GM23338 (cell line): ENCODE measurements around the gene RAD51D. TPM values are rescaled to one million over a fixed set of nuclear protein-coding genes. Genes with fewer than 3 reads are reported as not detected.

ENCODE experiments used
- ATAC-seq: fragments of 200-7000 bp; cut with Tn5 transposase; 3 replicates; pipeline ENCODE4 v1.9.1; 2020
- DNase-seq: peaks from one replicate; pipeline ENCODE4 v3.0.0-alpha.2; 2015; ENCODE audit warnings: low spot score
- H2AFZ ChIP-seq: fragments of 200-600 bp; sonication (generic); 2 replicates; pipeline ENCODE4 v1.8.0; 2016; ENCODE audit warnings: antibody characterized with exemption, mild to moderate bottlenecking, moderate library complexity
- H3F3A ChIP-seq: fragments of 200-600 bp; sonication (generic); replicated peaks from 2 replicates; pipeline ENCODE4 v1.8.0; 2017; ENCODE audit warnings: antibody characterized with exemption, mixed run types, low read depth
- H3K27ac ChIP-seq: fragments of 200-600 bp; sonication (generic); 2 replicates; pipeline ENCODE4 v1.6.1; 2016; ENCODE audit warnings: low read depth
- H3K27me3 ChIP-seq: fragments of 200-600 bp; sonication (generic); 2 replicates; pipeline ENCODE4 v1.8.0; 2016; ENCODE audit warnings: mild to moderate bottlenecking, mixed run types, moderate library complexity; ENCODE audit not compliant: insufficient read depth
- H3K36me3 ChIP-seq: fragments of 200-600 bp; sonication (generic); 2 replicates; pipeline ENCODE4 v1.8.0; 2016; ENCODE audit warnings: mild to moderate bottlenecking; ENCODE audit not compliant: insufficient read depth
- H3K4me1 ChIP-seq: fragments of 200-600 bp; sonication (generic); 2 replicates; pipeline ENCODE4 v1.8.0; 2016; ENCODE audit warnings: mild to moderate bottlenecking, moderate library complexity; ENCODE audit not compliant: insufficient read depth
- H3K4me2 ChIP-seq: fragments of 200-600 bp; sonication (generic); 2 replicates; pipeline ENCODE4 v1.7.1; 2017; ENCODE audit warnings: mixed run types
- H3K4me3 ChIP-seq: fragments of 200-600 bp; sonication (generic); 2 replicates; pipeline ENCODE4 v1.6.1; 2016; ENCODE audit warnings: mixed run types
- H3K79me2 ChIP-seq: fragments of 200-600 bp; sonication (generic); replicated peaks from 2 replicates; pipeline ENCODE4 v1.8.0; 2017; ENCODE audit warnings: mild to moderate bottlenecking; ENCODE audit not compliant: insufficient read depth
- H3K9me2 ChIP-seq: fragments of 200-600 bp; sonication (generic); 2 replicates; pipeline ENCODE4 v1.8.0; 2017; ENCODE audit not compliant: insufficient read depth
- H4K20me1 ChIP-seq: fragments of 200-600 bp; sonication (generic); replicated peaks from 2 replicates; pipeline ENCODE4 v1.8.0; 2017; ENCODE audit warnings: mild to moderate bottlenecking; ENCODE audit not compliant: insufficient read depth
- H3K27ac Mint-ChIP-seq: 2 replicates; pipeline ENCODE4 v1.8.0; 2020; ENCODE audit warnings: inconsistent platforms, mild to moderate bottlenecking, moderate library complexity, mixed read lengths
- H3K27me3 Mint-ChIP-seq: 3 replicates; pipeline ENCODE4 v1.8.0; 2022; ENCODE audit warnings: low read depth, mild to moderate bottlenecking, moderate library complexity, mixed read lengths, inconsistent platforms; ENCODE audit not compliant: insufficient read depth, poor library complexity
- H3K36me3 Mint-ChIP-seq: 3 replicates; pipeline ENCODE4 v1.8.0; 2021; ENCODE audit warnings: low read depth, mild to moderate bottlenecking, inconsistent platforms, moderate library complexity, mixed read lengths
- H3K4me1 Mint-ChIP-seq: 3 replicates; pipeline ENCODE4 v1.8.0; 2020; ENCODE audit warnings: mild to moderate bottlenecking, inconsistent platforms, mixed read lengths
- H3K4me3 Mint-ChIP-seq: 3 replicates; pipeline ENCODE4 v1.8.0; 2021; ENCODE audit warnings: moderate library complexity, mild to moderate bottlenecking, inconsistent platforms, mixed read lengths
- H3K9me3 Mint-ChIP-seq: 3 replicates; pipeline ENCODE4 v1.8.0; 2020; ENCODE audit warnings: moderate library complexity, mild to moderate bottlenecking, inconsistent platforms, mixed read lengths
- CREB1 ChIP-seq: fragments of 250-450 bp; sonication (Bioruptor Pico); IDR thresholded peaks from 2 replicates; pipeline ENCODE4 v1.5.0; 2020; ENCODE audit warnings: low read depth, mild to moderate bottlenecking, moderate library complexity
- EZH2 ChIP-seq: fragments of 200-600 bp; sonication (generic); IDR thresholded peaks from one replicate; pipeline ENCODE4 v1.8.0; 2017; ENCODE audit warnings: antibody characterized with exemption, mild to moderate bottlenecking, low read depth; ENCODE audit not compliant: unreplicated experiment
- ZNF114 ChIP-seq: fragments of 250-450 bp; sonication (Bioruptor Pico); IDR thresholded peaks from 2 replicates; pipeline ENCODE4 v1.5.0; 2020; ENCODE audit warnings: mild to moderate bottlenecking, moderate library complexity
- polyA plus RNA-seq: library from polyadenylated mRNA; unstranded; fragments of >200 nt; fragmentation: Nextera tagmentation; extraction: Ambion mirVana; gene quantifications from 2 replicates; pipeline ENCODE4 v1.2.1, GENCODE V29; 2016
- total RNA-seq: library from RNA; depleted of rRNA; stranded (reverse); fragments of >200 nt; shearing (Covaris generic); gene quantifications from 2 replicates; pipeline ENCODE4 v1.2.3, GENCODE V29; 2014
- TF ChIP-seq, protein P1 (sequence below): fragments of 250-450 bp; sonication (Bioruptor Pico); IDR thresholded peaks from 2 replicates; pipeline ENCODE4 v1.5.0; 2020; ENCODE audit warnings: mild to moderate bottlenecking, moderate library complexity

RAD51D gene
- total and polyA plus RNA-seq, 2 experiments from 2014 or later = 5.9 to 11.0 TPM

DNA sequence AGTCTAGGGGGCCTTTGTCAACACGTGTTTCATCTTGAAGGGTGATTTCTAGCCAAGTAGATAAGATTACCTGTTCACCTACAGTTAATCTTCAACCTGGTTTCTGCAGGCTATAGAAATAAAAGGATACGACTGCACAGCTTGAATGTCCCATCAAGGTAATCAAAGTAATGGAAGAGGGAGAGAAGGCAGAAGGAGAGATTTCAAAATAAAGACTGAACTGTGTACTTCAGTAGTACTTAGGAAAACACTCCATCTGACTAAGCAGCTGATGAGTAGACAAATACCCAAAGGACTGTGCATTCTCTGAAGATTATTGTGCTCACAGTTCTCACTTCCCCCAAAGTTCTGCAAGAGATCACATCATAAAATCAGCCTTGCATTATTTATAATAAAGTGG lies 50.3 kb downstream of the RAD51D start:
- Histone ChIP-seq H3K4me1 (peaks cover 16% of the 10 kb centered on the region), H3K4me2 (no peak overlapping the region), H3K9me2 (no peaks in the 10 kb centered on the region), H4K20me1 (peaks cover 6% of the 10 kb centered on the region; the same call in 1 of the 2 replicates), H3F3A (no peaks in the 10 kb centered on the region), H3K27ac (no peak overlapping the region), H3K27me3 (no peaks in the 10 kb centered on the region), H3K79me2 (peaks cover 5% of the 10 kb centered on the region; the same call in 1 of the 2 replicates), H3K36me3 (no peaks in the 10 kb centered on the region), H2AFZ (no peak overlapping the region), H3K4me3 (no peak overlapping the region)
- no peak overlapping the region for H3K4me3 Mint-ChIP-seq
- peaks cover 6% of the 10 kb centered on the region for H3K27me3 Mint-ChIP-seq
- DNase-seq = no peak
- no peak overlapping the region; the same call in 1 of the 2 replicates for H3K27ac Mint-ChIP-seq
- H3K9me3 Mint-ChIP-seq = no peaks in the 10 kb centered on the region
- peaks cover 32% of the 10 kb centered on the region for H3K4me1 Mint-ChIP-seq
- no peak for ATAC-seq
- H3K36me3 Mint-ChIP-seq = no peaks in the 10 kb centered on the region
- TF ChIP-seq EZH2 (no peak), ZNF114 (CRISPR knock-in tag) (no peak)
- TF ChIP-seq, protein P1, sequence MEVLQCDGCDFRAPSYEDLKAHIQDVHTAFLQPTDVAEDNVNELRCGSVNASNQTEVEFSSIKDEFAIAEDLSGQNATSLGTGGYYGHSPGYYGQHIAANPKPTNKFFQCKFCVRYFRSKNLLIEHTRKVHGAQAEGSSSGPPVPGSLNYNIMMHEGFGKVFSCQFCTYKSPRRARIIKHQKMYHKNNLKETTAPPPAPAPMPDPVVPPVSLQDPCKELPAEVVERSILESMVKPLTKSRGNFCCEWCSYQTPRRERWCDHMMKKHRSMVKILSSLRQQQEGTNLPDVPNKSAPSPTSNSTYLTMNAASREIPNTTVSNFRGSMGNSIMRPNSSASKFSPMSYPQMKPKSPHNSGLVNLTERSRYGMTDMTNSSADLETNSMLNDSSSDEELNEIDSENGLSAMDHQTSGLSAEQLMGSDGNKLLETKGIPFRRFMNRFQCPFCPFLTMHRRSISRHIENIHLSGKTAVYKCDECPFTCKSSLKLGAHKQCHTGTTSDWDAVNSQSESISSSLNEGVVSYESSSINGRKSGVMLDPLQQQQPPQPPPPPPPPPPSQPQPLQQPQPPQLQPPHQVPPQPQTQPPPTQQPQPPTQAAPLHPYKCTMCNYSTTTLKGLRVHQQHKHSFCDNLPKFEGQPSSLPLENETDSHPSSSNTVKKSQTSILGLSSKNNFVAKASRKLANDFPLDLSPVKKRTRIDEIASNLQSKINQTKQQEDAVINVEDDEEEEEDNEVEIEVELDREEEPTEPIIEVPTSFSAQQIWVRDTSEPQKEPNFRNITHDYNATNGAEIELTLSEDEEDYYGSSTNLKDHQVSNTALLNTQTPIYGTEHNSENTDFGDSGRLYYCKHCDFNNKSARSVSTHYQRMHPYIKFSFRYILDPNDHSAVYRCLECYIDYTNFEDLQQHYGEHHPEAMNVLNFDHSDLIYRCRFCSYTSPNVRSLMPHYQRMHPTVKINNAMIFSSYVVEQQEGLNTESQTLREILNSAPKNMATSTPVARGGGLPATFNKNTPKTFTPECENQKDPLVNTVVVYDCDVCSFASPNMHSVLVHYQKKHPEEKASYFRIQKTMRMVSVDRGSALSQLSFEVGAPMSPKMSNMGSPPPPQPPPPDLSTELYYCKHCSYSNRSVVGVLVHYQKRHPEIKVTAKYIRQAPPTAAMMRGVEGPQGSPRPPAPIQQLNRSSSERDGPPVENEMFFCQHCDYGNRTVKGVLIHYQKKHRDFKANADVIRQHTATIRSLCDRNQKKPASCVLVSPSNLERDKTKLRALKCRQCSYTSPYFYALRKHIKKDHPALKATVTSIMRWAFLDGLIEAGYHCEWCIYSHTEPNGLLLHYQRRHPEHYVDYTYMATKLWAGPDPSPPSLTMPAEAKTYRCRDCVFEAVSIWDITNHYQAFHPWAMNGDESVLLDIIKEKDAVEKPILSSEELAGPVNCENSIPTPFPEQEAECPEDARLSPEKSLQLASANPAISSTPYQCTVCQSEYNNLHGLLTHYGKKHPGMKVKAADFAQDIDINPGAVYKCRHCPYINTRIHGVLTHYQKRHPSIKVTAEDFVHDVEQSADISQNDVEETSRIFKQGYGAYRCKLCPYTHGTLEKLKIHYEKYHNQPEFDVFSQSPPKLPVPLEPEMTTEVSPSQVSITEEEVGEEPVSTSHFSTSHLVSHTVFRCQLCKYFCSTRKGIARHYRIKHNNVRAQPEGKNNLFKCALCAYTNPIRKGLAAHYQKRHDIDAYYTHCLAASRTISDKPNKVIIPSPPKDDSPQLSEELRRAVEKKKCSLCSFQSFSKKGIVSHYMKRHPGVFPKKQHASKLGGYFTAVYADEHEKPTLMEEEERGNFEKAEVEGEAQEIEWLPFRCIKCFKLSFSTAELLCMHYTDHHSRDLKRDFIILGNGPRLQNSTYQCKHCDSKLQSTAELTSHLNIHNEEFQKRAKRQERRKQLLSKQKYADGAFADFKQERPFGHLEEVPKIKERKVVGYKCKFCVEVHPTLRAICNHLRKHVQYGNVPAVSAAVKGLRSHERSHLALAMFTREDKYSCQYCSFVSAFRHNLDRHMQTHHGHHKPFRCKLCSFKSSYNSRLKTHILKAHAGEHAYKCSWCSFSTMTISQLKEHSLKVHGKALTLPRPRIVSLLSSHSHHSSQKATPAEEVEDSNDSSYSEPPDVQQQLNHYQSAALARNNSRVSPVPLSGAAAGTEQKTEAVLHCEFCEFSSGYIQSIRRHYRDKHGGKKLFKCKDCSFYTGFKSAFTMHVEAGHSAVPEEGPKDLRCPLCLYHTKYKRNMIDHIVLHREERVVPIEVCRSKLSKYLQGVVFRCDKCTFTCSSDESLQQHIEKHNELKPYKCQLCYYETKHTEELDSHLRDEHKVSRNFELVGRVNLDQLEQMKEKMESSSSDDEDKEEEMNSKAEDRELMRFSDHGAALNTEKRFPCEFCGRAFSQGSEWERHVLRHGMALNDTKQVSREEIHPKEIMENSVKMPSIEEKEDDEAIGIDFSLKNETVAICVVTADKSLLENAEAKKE = no peak

DNA sequence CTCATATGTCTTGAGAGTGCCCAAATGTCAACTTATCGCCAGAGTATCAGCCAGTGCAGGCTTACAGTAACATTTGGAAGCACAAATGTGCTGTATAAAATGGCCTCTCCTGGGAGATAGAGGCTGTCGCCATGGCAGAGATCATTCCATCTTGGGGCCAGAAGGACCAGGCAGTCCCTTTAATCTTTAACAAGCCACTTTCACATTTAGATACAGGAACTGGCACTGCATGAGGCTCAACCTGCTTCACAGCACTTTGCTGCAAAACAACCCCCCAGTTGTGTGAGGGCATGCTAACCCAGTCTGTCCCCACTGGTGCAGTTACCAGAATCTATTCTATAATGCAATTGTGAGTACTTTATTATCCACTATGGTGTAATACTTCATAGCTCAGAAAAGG lies 51.4 kb downstream of the RAD51D start:
- no peak overlapping the region for H3K4me3 Mint-ChIP-seq
- H3K27ac Mint-ChIP-seq = no peak overlapping the region
- peaks cover 42% of the 10 kb centered on the region for H3K4me1 Mint-ChIP-seq
- Histone ChIP-seq H3K9me2 (no peaks in the 10 kb centered on the region), H2AFZ (no peak overlapping the region), H3K36me3 (no peaks in the 10 kb centered on the region), H3K27ac (no peak overlapping the region), H4K20me1 (peaks cover 3% of the 10 kb centered on the region; the same call in 1 of the 2 replicates), H3K4me3 (no peak overlapping the region), H3K27me3 (no peaks in the 10 kb centered on the region), H3K4me2 (no peak overlapping the region), H3K4me1 (peaks cover 21% of the 10 kb centered on the region), H3K79me2 (peaks cover 5% of the 10 kb centered on the region; the same call in 1 of the 2 replicates), H3F3A (no peaks in the 10 kb centered on the region)
- ATAC-seq = no peak
- no peaks in the 10 kb centered on the region for H3K36me3 Mint-ChIP-seq
- no peaks in the 10 kb centered on the region for H3K9me3 Mint-ChIP-seq
- peaks cover 8% of the 10 kb centered on the region for H3K27me3 Mint-ChIP-seq
- TF ChIP-seq CREB1 (CRISPR knock-in tag) = no peak
- DNase-seq = no peak
